Vagina (tissue), 2 donors: ENCODE measurements around the gene CSNK1D.

Source experiments
- POLR2A ChIP-seq, 2 donors: fragments of 450-650 bp; IDR thresholded peaks; one replicate each; pipeline ENCODE4 v1.6.1; 2017; ENCODE audit warnings: antibody characterized with exemption in 2 of 2, mild to moderate bottlenecking in 2 of 2, moderate library complexity in 2 of 2
- POLR2AphosphoS5 ChIP-seq, 2 donors: sonication (generic); formaldehyde crosslinking; IDR thresholded peaks; one replicate each; pipeline ENCODE4 v1.9.0; 2017; ENCODE audit warnings: antibody characterized with exemption in 2 of 2, mild to moderate bottlenecking in 2 of 2, low read depth in 1 of 2; ENCODE audit not compliant: insufficient read depth in 1 of 2
- TF ChIP-seq, protein P1 (sequence below), 3 experiments: fragments of 450-650 bp in 2 of 3; fragments of 200-600 bp in 1 of 3; sonication (generic) in 1 of 3; IDR thresholded peaks; one replicate each; pipeline ENCODE4 v1.5.1; 2017 to 2019; ENCODE audit warnings: antibody characterized with exemption in 3 of 3, mild to moderate bottlenecking in 2 of 3, moderate library complexity in 2 of 3

DNA sequence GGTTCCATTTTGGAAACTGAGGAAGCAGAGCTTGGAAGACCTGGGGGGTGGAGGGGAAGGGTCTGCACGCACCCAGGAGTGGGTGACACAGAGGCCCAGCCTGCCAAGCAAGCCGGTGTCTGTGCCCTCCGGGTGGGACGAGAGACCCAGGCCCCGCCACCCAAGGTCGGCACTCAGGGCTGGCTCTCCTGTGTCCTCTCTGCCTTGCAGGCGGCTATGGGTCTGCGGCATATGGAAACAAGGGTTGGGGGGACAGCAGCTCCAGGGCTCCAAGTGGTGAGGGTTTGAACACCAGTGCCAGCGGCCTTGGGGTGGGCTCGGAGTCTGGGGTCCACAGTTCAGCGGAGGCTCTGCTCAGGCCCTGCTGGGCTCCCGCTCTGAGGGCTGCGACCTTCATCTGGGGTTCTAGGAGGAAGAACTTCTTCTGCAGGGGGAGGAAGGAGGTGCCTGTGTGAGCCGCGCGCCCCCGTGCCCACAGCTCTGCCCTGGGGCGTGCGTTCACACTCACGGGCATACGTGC lies 48.5 kb upstream of the CSNK1D start:
- TF ChIP-seq, protein P1, sequence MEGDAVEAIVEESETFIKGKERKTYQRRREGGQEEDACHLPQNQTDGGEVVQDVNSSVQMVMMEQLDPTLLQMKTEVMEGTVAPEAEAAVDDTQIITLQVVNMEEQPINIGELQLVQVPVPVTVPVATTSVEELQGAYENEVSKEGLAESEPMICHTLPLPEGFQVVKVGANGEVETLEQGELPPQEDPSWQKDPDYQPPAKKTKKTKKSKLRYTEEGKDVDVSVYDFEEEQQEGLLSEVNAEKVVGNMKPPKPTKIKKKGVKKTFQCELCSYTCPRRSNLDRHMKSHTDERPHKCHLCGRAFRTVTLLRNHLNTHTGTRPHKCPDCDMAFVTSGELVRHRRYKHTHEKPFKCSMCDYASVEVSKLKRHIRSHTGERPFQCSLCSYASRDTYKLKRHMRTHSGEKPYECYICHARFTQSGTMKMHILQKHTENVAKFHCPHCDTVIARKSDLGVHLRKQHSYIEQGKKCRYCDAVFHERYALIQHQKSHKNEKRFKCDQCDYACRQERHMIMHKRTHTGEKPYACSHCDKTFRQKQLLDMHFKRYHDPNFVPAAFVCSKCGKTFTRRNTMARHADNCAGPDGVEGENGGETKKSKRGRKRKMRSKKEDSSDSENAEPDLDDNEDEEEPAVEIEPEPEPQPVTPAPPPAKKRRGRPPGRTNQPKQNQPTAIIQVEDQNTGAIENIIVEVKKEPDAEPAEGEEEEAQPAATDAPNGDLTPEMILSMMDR (IDR thresholded peaks at IDR 0.05), result no peak
- TF ChIP-seq POLR2A (IDR thresholded peaks at IDR 0.05) (no peak), POLR2AphosphoS5 (IDR thresholded peaks at IDR 0.05; ENCODE audit: insufficient read depth in 1 of 2, low read depth in 1 of 2) (no peak)
